ENCODE measurements around the gene ICE1. TPM values are rescaled to one million over a fixed set of nuclear protein-coding genes. Genes with fewer than 3 reads are reported as not detected.

Gene ICE1
- total RNA-seq, 1 donor from 2014 or later: 37.9 TPM

GRCh38 chr5:5422819-5423515, 490 bp downstream of the ICE1 start:
- Mint-ChIP-seq H3K9me3 (no peaks in the 10 kb centered on the region), H3K36me3 (no peaks in the 10 kb centered on the region), H3K27ac (no peak overlapping the region), H3K4me1 (peaks cover 28% of the 10 kb centered on the region), H3K27me3 (ENCODE audit: low read depth) (no peaks in the 10 kb centered on the region), H3K4me3 (peak overlapping the region; percentile 80)
- TF ChIP-seq CTCF (IDR thresholded peaks at IDR 0.05; ENCODE audit: unreplicated experiment): no peak
- DNase-seq (ENCODE audit: low spot score in 2 of 2, unreplicated experiment in 2 of 2): no peak

- DNase-seq (ENCODE audit: low spot score in 2 of 2, unreplicated experiment in 2 of 2): no peak
- Mint-ChIP-seq H3K27me3 (ENCODE audit: low read depth) (no peaks in the 10 kb centered on the region), H3K9me3 (no peaks in the 10 kb centered on the region), H3K4me3 (no peak overlapping the region), H3K36me3 (no peaks in the 10 kb centered on the region), H3K4me1 (peaks cover 26% of the 10 kb centered on the region), H3K27ac (no peak overlapping the region)
- no peak for TF ChIP-seq CTCF (IDR thresholded peaks at IDR 0.05; ENCODE audit: unreplicated experiment)
Measured at GRCh38 chr5:5423586-5423985, 1.1 kb downstream of the ICE1 start.

GRCh38 chr5:5424736-5425135, 2.3 kb downstream of the ICE1 start:
- Mint-ChIP-seq H3K27ac (no peak overlapping the region), H3K27me3 (ENCODE audit: low read depth) (no peaks in the 10 kb centered on the region), H3K36me3 (no peaks in the 10 kb centered on the region), H3K9me3 (no peaks in the 10 kb centered on the region), H3K4me1 (peaks cover 18% of the 10 kb centered on the region), H3K4me3 (no peak overlapping the region)
- no peak for DNase-seq (ENCODE audit: low spot score in 2 of 2, unreplicated experiment in 2 of 2)
- no peak for TF ChIP-seq CTCF (IDR thresholded peaks at IDR 0.05; ENCODE audit: unreplicated experiment)

- H3K9me3 Mint-ChIP-seq: no peaks in the 10 kb centered on the region
- peaks cover 15% of the 10 kb centered on the region for H3K4me1 Mint-ChIP-seq
- no peak for DNase-seq (ENCODE audit: low spot score in 2 of 2, unreplicated experiment in 2 of 2)
- H3K27me3 Mint-ChIP-seq (ENCODE audit: low read depth): no peaks in the 10 kb centered on the region
- TF ChIP-seq CTCF (IDR thresholded peaks at IDR 0.05; ENCODE audit: unreplicated experiment): no peak
- no peak overlapping the region for H3K27ac Mint-ChIP-seq
- H3K4me3 Mint-ChIP-seq: no peak overlapping the region
- H3K36me3 Mint-ChIP-seq: no peaks in the 10 kb centered on the region
Measured at GRCh38 chr5:5430136-5430535, 7.7 kb downstream of the ICE1 start.

GRCh38 chr5:5432020-5432707, 9.7 kb downstream of the ICE1 start:
- no peak for TF ChIP-seq CTCF (IDR thresholded peaks at IDR 0.05; ENCODE audit: unreplicated experiment)
- Mint-ChIP-seq H3K4me1 (peaks cover 29% of the 10 kb centered on the region), H3K27ac (no peak overlapping the region), H3K27me3 (ENCODE audit: low read depth) (no peaks in the 10 kb centered on the region), H3K9me3 (no peaks in the 10 kb centered on the region), H3K4me3 (no peak overlapping the region), H3K36me3 (peaks cover under 1% of the 10 kb centered on the region)
- no peak for DNase-seq (ENCODE audit: low spot score in 2 of 2, unreplicated experiment in 2 of 2)
